Activated CD4-positive, alpha-beta T cell treated with anti-CD3 and anti-CD28 coated beads, Interleukin-2, amount 50 U/mL, for 4 hours (primary cell): ENCODE results near the gene AGRN.
"Not testable (repeated sequence)": the region's sequence is repeated elsewhere in the genome, so short reads cannot be mapped to it uniquely, and the experiment has no call there.

ENCODE experiments used
- DNase-seq, 2 experiments: peaks; one replicate each; pipeline ENCODE4 v3.0.0-alpha.2; 2020

Gene AGRN

DNA sequence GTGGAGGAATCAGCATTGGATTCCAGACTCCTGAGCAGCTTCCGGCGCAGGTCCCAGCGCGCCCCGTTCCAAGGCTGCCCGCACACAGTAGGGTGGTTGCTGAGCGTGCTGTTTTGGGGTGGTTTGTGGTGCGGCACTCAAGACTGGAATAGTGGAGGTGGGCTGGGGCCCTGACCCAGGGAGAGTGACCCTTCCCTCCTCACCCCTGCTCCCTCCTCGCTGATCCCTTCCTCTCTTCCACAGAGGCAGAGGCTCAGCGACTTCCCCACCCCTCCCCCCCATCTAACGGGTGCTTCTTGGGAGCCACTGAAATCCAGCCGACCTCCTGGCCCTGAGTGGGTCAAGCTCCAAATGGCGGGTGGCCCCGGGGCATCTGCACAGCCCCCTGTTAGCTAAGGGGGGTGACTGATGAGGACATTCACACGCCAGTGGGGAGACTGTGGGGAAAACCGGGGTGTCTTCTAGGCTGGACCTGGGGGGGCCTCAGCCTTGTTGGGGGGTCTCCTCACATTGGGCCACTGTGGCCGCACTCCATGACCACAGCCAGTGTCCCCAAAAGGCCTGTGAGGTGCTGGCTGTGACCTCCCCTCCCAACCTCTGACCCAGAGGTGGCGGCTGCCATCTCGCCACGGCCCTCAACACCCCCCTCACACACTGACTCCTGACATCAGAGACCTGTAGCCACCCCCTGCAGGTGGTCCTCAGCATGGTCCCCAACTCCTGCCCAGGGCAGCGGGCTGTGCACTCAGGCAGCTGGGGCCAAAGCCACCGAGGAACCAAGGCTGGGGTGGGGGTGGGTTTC is 16.1 kb upstream of the AGRN start:
- DNase-seq: no peak

DNA sequence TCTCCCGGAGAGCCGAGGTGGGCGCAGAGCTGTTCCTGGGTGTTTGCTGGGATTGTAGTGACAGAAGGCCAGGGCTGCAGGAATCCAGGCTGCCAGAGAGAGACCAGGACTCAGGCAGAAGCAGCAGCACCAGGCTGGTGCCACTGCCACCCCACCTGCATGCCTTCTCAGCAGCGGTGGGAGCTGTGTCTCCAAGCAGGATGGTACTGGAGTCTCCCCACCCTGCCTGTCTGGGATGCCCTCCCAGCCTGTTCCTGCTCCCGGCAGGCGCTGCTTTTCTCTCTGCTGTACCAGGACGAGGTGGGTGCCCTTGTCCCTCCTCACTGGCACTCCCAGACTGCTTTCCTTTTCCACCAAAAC is 15.5 kb upstream of the AGRN start:
- DNase-seq: no peak

DNA sequence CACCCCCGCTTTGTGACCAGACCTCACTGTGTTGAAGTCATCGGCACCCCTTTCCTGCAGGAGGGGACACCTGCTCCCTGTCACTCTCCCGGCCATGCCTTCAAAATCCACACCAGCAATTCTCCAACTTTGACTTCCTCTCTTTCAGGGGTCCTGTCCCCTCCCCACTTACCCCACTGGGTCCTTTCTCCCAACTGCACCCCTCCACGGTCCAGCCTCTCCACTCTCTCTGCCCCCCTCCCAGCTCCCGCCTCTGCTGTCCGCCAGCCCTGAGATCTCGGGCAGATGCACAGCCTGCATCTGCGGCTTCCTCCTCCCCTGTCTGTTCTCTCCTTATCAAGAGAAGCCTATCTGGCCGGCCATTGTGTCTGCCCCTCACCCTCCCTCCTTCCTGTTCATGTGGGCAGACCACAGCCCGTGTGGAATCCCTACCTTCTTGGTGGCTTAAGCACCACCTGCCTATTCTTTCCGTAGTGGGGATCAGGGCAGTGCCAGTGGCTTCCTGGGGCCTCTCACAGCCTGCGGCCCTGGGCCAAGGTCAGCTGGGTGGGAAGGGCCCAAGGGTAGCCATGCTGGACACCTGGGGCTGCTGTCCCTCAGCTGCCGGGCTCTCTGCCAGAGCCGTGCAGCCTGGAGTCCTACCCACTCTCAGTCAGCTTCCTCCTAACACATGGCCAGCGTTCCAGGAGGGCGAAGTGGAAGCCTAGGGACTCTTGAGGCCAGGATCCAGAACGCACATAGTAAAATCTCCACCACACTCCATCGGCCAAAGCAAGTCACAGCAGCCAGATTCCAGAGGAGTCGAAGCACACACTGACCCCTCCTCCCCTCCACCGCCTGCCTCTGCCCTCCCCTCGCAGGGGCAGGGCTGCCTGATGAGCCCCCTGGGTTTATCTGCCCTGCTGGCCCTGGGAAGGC is 14.9 kb upstream of the AGRN start:
- no peak for DNase-seq

DNA sequence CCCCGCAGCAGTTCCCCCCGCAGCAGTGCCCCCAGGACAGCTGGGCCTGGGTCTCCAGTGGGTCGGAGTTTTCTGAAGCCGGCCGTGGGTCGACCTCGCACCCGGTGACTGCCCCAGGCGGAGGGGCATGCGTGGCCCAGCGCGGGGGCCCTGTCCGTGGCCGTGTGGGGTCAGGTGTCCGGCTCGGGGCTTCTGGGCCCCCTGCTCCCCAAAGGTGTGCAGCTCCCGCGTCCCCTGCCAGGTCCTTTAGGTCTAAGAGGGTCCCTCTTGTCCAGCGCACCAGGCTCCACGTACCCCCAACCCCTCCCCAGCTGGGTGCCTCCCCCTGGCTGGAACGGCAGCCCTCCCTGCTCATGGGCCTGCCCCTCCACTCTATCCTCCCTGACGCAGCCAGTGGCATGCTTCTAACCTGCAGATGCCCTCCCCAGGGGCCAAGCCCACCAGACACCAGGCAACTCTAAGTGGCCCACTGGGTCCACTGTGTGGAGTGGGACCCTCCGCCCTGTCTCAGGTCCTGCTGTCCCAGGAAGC is 14.1 kb upstream of the AGRN start:
- no peak for DNase-seq

DNA sequence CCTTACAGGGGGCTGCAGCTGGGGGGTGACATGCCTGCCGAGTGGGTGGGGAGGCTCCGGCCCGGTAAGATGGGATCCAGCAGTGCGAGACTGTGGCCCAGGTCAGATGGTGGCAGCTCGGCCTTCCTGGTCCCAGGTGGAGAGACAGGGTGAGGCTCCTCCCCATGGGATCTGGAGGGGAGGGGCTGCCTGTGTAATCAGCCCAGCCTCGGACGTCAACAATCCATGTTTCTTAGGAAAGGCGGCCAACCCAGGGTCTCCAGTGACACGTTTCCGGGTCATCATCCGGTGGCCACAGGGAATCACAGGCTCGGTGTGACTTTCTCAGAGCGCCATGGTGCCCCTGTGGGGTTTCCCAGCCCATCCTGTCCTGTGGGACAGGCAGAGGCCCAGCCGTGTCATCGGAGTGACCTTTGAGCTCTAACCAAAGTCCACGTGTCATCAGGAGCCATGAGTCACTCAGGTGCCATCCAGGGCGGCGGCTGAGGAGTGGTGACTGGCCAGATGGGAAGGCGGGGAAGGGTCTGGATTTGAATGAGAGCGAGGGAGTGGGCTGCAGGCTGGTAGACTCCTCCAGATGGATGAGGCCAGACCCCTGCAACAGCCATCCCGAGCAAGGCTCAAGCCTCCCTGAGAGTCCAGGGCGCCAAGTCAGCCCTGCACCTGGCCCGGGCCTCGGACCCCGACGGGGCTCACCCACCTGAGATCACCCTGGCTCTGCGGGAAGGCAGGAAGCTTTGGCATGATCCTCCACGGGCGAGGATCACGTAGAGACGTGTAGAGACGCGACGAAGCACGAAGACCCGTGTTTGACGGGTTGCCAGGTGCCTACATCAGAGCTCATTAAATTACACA is 13.4 kb upstream of the AGRN start:
- DNase-seq: no peak

DNA sequence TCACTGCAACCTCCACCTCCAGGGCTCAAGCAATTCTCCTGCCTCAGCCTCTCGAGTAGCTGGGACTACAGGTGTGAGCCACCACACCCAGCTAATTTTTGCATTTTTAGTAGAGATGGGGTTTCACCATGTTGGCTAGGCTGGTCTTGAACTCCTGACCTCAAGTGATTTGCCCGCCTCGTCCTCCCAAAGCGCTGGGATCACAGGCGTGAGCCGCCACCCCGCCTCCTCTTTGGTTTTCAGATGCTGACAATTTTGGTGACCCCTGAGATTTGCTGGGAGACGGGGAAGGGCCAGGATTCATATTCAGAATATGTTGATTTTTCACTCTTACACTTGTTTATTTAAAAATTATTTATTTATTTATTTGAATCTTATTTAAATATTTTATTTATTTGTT is 9.8 kb upstream of the AGRN start:
- DNase-seq: not testable (repeated sequence)

DNA sequence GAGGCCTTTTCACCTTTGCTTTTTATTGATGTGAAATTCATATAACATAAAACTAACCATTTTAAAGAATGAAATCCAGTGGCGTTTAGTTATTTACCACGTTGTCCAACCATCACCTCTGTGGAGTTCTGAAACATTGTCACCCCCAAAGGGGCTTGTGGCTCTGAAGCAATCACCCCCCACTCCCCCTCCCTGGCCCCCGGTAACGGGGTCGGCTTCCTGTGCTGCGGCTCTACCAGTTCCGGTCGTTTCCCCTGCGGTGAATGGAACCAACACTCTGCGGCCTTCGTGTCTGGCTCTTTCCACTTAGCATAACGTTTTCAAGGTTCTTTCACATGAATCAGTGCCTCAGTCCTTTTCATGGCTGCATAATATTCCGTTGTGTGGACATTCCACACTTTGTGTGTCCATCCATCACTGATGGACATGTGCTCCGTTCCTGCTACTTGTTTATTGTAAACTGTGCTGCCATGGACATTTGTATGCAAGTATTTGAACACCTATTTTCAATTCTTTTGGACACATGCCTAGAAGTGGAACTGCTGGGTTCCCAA is 8.4 kb upstream of the AGRN start:
- DNase-seq: no peak

DNA sequence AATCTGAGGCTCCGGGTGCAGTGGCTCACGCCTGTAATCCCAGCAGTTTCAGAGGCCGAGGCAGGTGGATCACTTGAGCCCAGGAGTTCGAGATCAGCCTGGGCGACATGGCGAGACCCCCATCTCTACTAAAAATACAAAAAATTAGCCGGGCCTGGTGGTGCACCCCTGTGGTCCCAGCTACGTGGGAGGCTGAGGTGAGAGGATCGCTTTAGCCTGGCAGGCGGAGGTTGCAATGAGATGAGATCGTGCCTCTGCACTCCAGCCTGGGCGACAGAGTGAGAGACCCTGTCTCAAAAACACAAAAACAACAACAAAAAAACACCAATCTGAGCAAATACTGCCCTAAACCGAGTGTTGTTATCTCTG is 7.2 kb upstream of the AGRN start:
- not testable (repeated sequence) for DNase-seq

DNA sequence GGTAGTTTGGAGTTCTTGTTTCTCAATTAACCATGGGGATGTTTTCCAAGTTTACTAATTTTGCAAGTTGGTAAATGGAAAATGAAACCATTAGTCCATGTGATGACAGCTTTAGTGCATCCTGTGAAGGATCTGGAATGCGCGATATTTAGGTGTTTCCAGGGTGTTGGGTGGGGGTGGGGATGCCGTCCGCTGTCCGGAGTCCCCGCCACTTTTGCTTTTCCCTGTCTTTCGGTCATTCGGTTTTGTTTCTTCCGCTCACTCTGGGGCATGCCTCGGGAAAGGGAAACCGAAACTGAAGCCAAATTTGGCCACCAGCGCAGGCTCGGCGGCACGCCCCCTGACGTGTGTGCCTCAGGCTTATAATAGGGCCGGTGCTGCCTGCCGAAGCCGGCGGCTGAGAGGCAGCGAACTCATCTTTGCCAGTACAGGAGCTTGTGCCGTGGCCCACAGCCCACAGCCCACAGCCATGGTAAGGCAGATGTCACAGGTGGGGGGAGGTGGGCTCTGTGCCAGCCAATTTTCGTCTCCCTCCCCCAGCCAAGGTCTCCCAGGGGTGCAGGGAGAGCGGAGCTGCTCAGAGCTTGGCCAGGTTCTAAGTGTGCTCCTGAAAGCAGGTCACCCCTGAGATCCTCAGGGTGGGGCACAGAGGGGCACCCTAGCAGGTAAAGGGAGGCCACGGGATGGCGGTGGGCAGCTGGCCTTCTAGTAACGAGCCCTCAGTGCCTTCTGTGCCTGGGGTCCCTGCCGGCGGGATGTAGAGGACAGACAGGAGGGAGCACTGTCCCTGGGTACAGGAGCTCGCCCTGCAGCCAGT is 6.6 kb upstream of the AGRN start, which contains the start of gene ISG15:
Gene ISG15, plus strand, starts transcription at position 393 of the 817 bp plus-strand sequence. Its CDS starts 77 bp downstream, at position 470.
- DNase-seq: peak; percentile 85 to 87

DNA sequence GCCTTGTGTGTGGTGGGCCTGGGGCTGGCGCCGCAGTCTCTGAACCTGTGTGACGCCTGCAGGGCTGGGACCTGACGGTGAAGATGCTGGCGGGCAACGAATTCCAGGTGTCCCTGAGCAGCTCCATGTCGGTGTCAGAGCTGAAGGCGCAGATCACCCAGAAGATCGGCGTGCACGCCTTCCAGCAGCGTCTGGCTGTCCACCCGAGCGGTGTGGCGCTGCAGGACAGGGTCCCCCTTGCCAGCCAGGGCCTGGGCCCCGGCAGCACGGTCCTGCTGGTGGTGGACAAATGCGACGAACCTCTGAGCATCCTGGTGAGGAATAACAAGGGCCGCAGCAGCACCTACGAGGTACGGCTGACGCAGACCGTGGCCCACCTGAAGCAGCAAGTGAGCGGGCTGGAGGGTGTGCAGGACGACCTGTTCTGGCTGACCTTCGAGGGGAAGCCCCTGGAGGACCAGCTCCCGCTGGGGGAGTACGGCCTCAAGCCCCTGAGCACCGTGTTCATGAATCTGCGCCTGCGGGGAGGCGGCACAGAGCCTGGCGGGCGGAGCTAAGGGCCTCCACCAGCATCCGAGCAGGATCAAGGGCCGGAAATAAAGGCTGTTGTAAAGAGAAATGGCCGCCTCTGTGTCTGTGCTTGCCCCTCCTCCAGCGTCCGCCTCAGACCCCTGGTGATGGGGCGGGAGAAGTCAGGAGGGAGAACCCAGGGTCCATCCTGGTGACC is 5.8 kb upstream of the AGRN start:
- no peak for DNase-seq

DNA sequence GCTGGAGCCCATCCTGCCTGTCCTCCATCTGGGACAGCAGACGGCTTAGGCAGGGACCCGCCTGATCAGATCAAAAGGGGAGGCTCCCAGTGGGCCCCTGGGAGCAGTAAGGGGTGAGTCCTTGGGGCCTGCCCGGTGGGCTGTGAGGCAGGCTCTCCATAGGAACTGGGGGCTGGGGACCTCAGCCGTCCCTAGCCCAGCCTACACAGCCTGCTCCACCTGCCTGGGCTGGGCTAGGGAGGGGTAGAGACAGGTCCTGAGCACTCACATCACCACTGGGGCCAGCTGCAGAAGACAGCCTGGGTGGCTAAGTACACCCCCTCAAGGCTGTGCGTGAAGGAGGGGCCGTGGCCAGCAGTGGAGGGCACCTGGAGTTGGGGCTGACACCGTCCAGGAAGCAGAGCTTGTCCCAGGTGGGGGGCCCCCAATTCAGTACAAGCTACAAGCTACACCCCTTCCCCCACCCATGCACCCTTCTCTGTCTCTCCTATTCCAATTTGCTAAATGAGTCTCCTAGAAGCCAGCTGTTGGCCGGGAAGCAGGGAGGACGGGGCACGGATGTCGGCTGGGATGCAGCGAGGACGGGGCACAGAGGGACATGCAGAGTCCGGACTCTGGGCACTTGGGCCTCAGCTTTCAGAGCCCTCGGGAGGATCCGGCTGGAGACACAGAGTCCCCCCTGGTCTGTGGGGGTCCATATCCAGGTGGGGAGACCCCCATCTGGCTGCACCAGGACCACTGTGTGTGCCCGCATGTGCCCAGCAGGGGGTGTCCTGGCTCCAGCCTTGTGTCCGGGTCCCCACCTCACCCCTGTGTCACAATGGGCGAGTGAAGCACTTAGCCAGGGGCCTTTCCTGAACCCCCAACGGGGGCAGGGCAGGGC is 4.9 kb upstream of the AGRN start:
- no peak for DNase-seq

DNA sequence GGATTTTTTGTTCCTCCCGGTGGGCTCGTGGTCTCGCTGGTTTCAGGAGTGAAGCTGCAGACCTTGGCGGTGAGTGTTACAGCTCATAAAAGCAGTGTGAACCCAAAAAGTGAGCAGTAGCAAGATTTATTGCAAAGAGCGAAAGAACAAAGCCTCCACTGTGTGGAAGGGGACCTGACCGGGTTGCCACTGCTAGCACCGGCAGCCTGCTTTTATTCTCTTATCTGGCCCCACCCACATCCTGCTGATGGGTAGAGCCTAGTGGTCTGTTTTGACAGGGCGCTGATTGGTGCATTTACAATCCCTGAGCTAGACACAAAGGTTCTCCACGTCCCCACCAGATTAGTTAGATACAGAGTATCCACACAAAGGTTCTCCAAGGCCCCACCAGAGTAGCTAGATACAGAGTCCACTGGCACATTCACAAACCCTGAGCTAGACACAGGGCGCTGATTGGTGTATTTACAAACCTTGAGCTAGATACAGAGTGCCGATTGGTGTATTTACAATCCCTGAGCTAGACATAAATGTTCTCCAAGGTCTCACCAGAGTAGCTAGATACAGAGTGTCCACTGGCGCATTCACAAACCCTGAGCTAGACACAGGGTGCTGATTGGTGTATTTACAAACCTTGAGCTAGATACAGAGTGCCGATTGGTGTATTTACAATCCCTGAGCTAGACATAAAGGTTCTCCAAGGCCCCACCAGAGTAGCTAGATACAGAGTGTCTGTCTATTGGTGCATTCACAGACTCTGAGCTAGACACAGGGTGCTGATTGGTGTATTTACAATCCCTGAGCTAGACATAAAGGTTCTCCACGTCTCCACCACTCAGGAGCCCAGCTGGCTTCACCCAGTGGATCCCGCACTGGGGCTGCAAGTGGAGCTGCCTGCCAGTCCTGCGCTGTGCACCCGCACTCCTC is 2.3 kb upstream of the AGRN start:
- not testable (repeated sequence) for DNase-seq

DNA sequence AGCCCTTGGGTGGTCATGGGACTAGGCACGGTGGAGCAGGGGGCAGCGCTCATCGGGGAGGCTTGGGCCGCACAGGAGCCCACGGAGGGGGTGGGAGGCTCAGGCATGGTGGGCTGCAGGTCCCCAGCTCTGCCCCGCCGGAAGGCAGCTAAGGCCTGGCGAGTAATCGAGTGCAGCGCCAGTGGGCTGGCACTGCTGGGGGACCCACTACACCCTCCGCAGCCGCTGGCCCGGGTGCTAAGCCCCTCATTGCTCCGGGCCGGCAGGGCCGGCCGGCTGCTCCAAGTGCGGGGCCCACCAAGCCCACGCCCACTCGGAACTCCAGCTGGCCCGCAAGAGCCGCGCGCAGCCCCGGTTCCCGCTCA is 1.6 kb upstream of the AGRN start:
- not testable (repeated sequence) for DNase-seq

DNA sequence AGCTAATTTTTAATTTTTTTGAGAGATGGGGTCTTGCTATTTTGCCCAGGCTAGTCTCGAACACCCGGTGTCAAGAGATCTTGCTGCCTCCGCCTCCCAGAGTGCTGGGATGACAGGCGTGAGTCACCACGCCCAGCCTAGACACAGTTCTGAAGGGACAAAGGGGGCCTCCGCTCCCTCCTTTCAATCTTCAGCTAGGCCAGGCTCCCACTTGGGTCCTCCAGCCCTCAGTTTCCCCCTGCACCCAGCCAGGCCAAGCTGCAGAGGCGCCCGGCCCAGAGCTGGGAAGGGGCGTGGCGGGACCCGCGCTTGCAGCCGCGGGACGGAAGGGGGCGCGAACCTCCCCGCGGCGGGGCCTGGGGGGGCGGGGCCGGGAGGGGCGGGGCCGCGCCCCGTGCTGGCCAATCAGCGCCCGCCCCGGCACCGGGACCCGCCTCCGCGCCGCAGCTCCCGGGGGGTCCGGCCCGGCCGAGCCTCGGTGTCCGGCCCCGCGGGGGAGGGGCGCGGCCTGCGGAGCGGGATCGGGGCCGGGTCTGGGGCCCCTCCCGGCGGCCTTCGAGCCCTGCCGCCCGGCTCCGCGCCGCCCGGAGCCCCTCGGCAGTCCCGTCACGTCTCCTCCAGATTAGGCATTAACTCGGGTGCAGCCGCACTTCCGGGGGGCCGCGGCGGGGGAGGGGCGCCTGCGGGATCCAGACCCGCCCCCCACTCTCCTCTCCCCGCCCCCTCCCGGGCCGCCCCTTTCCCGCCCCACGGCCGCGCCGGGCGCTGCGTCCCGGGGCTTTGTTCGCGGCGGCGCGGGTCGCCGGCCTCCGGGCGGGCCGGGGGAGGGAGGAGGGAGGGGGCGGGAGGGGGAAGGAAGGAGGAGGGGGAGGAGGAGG is 559 bp upstream of the AGRN start:
- DNase-seq: peak; percentile 67 to 71

DNA sequence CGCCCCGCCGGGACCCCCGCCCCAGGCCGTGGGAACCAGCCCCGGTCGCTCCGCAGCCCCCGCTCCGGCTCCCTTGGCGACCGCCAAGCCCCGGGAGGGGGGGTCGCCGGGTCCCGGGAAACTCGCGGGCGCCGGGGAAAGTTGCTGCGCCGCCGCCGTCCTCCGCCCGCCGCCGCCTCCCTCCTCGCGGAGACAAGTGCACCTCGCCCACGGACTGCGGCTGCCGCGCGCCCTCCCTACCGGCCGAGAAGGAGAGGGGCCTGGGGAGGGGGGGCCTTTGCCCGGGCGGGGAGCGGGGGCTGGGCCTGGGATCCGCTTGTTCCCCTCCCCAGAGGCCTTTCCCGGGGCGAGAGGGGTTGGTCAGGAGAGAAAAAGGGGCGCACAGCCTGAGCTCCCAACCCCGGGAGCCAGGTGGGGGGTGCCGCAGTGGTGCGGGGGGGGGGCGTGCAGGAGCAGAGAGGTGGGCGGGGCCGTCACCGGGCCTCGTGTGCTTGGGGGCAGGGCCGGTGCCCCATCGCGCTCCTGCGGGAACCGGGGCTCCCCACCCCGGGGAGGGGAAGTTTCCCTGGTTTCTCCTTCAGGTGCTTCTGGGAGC is 592 bp downstream of the AGRN start:
- DNase-seq: peak in 1 of 2 experiments; percentile 43

DNA sequence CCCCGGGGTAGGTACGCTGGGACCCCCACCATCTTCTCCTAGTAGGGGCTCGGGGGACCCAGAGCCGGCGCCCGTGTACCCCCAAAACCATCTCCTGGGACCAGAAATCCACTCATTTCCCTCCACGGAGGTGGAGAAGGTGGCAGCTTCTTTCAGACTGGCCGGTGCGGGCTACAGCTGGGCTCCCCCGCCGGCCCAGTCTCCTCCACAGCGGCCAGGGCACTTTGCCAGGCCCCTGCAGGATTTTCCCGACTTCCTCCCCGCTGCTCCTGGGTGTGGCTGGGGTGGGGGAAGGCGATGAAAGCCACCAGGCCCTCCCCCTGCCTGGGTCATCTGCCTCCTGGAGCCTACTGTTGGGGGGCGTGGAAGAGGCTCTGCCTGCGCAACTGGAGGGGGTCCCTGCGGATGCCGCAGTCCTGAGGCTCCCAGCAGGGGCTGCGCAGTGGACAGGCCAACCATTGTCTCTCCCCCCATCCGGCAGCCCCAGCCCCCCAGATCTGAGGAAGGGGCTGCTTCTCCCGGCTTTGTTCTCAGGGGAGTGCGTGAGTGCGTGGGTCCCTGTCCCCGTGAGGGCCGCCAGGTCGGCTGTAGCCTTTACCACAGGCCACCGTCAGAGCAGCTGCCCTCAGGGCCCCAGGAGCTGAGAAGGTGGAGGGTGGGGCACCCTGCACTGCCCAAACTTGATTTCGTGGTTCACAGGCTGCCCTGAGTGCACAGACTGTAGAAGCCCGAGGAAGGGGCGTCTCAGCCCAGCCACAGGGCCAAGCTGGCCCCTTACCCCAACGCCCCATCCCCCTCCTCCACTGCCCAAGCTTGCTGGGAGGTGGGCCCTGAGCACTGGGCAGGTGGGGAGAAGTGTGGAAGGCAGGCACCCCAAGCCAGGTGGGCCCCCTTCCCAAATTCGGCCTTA is 1.3 kb downstream of the AGRN start:
- no peak for DNase-seq
